Calu3 (cell line): ENCODE data around the gene ANO2. TPM values are rescaled to one million over a fixed set of nuclear protein-coding genes. Genes with fewer than 3 reads are reported as not detected.
"Not testable (repeated sequence)": the region's sequence is repeated elsewhere in the genome, so short reads cannot be mapped to it uniquely, and the experiment has no call there.

Experiments used
- BruUV-seq: library from RNA; stranded (reverse); fragments of 400-500 nt; replicated peaks from 2 replicates; lab custom pipeline; 2021; lab: Mats Ljungman, UMichigan
- CTCF ChIA-PET: fragments of 300-600 bp; sonication (Branson Sonifier 250); formaldehyde crosslinking; loops from one replicate; lab custom pipeline; 2022; ENCODE audit warnings: antibody characterized with exemption; lab: Charles Lee
- DNase-seq: peaks from one replicate; pipeline ENCODE4 v3.0.0; 2022
- H3K27ac Mint-ChIP-seq: one replicate; pipeline ENCODE4 v1.8.0; 2022; ENCODE audit warnings: mixed read lengths; ENCODE audit not compliant: unreplicated experiment
- H3K27me3 Mint-ChIP-seq: one replicate; pipeline ENCODE4 v1.8.0; 2022; ENCODE audit warnings: mixed read lengths; ENCODE audit not compliant: unreplicated experiment
- H3K36me3 Mint-ChIP-seq: one replicate; pipeline ENCODE4 v1.8.0; 2022; ENCODE audit warnings: mild to moderate bottlenecking, moderate library complexity, mixed read lengths; ENCODE audit not compliant: insufficient read depth, unreplicated experiment
- H3K4me1 Mint-ChIP-seq: one replicate; pipeline ENCODE4 v1.8.0; 2022; ENCODE audit warnings: mild to moderate bottlenecking, low read depth, mixed read lengths; ENCODE audit not compliant: unreplicated experiment
- H3K4me3 Mint-ChIP-seq: one replicate; pipeline ENCODE4 v1.8.0; 2022; ENCODE audit warnings: mild to moderate bottlenecking, low read depth, moderate library complexity, mixed read lengths; ENCODE audit not compliant: unreplicated experiment
- H3K9me3 Mint-ChIP-seq: one replicate; pipeline ENCODE4 v1.8.0; 2022; ENCODE audit warnings: low read depth, mixed read lengths; ENCODE audit not compliant: unreplicated experiment
- intact Hi-C: fragments of 100-400 bp; cut with micrococcal nuclease; formaldehyde crosslinking; loops from one replicate; pipeline ENCODE4 v1.10.0; 2022; ENCODE audit not compliant: unreplicated experiment
- total RNA-seq: library from RNA; stranded (reverse); gene quantifications from 2 replicates; pipeline ENCODE4 v1.2.3, GENCODE V29; 2022
- TF ChIP-seq, protein P1 (sequence below): fragments of 200-600 bp; IDR thresholded peaks from one replicate; pipeline ENCODE4 v1.8.0; 2022; ENCODE audit warnings: antibody characterized with exemption; ENCODE audit not compliant: unreplicated experiment

The ANO2 gene
- total RNA-seq, 1 experiment from 2014 or later = not detected

DNA sequence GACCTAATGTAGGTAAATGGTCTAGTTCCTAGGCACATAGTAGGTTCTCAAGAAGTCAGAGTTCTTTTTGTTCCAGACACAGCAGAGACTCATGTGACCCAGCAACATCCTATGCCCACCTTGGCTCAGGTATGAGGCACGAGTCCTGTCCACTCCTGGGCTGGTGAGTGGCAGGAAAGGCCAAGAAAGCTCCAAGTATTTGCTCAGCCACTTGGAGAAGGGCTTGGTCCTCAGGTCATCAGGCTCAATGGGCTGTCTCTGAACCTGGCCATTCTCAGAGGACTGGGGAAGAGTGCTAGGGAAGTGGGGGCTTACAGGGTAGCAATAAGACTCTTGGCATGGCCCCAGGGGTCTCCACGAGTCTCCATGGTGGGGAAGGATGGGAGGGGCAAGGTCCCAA, 260.1 kb downstream of the ANO2 start:
- peaks cover 7% of the 10 kb centered on the region for H3K9me3 Mint-ChIP-seq

DNA sequence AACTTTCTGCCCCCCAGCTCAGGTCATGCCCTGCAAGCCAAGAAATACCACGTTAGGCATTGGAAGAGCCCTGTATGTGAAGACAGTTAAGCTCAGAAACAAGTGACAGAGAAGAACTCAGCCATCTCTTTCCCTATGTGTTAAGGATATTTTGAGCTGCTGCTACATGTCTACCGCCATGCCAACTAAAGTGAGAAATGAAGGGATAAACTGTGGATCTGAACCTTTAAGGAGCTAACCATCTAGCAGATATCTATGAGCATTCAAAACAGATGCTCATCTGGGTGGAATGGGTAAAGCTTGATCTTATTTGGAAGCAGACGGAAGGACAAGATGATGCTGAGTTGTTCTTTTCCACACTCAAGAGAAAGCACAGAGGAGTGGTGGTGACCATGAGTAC, 262.5 kb downstream of the ANO2 start:
- CTCF ChIA-PET = no interaction called here
- Mint-ChIP-seq H3K27me3 (peaks cover 16% of the 10 kb centered on the region), H3K27ac (no peak overlapping the region), H3K4me3 (no peak overlapping the region), H3K4me1 (no peaks in the 10 kb centered on the region), H3K9me3 (peaks cover 2% of the 10 kb centered on the region), H3K36me3 (no peaks in the 10 kb centered on the region)
- no peak for DNase-seq
- intact Hi-C loops = no loop called here
- TF ChIP-seq, protein P1, sequence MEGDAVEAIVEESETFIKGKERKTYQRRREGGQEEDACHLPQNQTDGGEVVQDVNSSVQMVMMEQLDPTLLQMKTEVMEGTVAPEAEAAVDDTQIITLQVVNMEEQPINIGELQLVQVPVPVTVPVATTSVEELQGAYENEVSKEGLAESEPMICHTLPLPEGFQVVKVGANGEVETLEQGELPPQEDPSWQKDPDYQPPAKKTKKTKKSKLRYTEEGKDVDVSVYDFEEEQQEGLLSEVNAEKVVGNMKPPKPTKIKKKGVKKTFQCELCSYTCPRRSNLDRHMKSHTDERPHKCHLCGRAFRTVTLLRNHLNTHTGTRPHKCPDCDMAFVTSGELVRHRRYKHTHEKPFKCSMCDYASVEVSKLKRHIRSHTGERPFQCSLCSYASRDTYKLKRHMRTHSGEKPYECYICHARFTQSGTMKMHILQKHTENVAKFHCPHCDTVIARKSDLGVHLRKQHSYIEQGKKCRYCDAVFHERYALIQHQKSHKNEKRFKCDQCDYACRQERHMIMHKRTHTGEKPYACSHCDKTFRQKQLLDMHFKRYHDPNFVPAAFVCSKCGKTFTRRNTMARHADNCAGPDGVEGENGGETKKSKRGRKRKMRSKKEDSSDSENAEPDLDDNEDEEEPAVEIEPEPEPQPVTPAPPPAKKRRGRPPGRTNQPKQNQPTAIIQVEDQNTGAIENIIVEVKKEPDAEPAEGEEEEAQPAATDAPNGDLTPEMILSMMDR = no peak
- BruUV-seq = no TSS peak

More for the DNA sequence above, 260.1 kb downstream of the ANO2 start:
- no peak for DNase-seq
- no TSS peak for BruUV-seq
- H3K36me3 Mint-ChIP-seq = no peaks in the 10 kb centered on the region
- intact Hi-C loops = no loop called here
- peaks cover 7% of the 10 kb centered on the region for H3K27me3 Mint-ChIP-seq
- H3K4me3 Mint-ChIP-seq = no peak overlapping the region
- CTCF ChIA-PET = no interaction called here
- no peaks in the 10 kb centered on the region for H3K4me1 Mint-ChIP-seq
- H3K27ac Mint-ChIP-seq = no peak overlapping the region
- TF ChIP-seq, protein P1 = no peak

DNA sequence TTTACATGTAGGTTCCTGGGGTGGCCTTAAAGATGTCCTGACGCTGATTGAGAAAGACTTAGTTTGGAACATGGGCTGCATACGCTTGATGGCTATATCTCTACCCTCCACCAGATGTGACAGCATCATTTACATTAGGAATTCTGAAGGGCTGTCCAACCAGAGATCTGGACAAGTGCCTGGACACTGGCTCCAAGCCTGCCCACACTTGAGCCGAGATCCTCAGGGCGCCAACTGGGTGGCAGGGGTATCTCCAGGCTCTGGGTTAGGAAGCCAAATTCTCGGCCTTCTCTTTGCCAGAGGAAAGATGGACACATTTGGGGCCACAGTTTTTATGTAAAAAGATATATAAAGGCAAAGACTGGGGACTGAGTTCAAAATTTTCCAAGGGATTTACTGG, 266.9 kb downstream of the ANO2 start:
- Mint-ChIP-seq H3K36me3 (no peaks in the 10 kb centered on the region), H3K4me3 (no peak overlapping the region), H3K27me3 (peaks cover 16% of the 10 kb centered on the region), H3K4me1 (no peaks in the 10 kb centered on the region), H3K9me3 (peaks cover 2% of the 10 kb centered on the region), H3K27ac (no peak overlapping the region)
- intact Hi-C loops = no loop called here
- BruUV-seq = no TSS peak
- DNase-seq = no peak
- CTCF ChIA-PET = no interaction called here
- TF ChIP-seq, protein P1 = no peak

DNA sequence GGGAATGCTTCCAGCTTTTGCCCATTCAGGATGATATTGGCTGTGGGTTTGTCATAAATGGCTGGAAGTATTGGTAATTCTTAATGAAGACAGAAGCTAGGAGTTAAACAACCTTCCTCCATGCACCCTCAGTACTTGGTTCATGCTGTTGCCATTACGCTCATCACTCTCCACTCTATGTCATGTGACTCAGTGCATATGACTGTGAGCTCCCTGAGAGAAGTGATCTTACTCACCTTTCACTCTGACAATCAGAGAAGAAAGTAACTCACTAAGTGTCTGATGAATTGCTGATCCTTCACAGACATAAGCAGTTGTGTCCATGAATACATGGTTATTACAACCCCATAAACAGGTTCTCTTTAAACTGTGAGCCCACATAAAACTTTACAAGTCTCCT, 275.4 kb downstream of the ANO2 start:
- H3K36me3 Mint-ChIP-seq, BruUV-seq, DNase-seq, H3K9me3 Mint-ChIP-seq, H3K27me3 Mint-ChIP-seq, intact Hi-C loops, H3K4me3 Mint-ChIP-seq, CTCF ChIA-PET, H3K4me1 Mint-ChIP-seq, H3K27ac Mint-ChIP-seq: not testable (repeated sequence)

DNA sequence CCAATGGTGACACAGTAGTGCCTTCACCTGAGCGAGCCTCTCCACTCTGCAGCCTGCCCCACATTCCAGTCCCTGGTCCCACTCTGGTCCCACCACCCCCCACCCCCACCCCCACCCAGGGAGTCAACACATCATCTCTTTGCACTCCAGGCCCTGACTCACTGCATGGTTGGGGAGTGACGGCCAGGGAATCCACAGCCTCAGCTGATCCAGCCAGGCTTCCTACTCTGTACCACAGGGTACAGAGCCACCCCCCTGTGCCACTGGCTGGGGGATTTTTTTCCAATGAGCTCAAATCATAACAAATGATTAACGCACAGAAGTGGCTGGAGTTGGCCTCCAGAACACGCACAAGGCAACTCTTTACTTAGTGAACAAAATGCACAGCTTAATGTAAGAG, 279.4 kb downstream of the ANO2 start:
- TF ChIP-seq, protein P1 = no peak
- CTCF ChIA-PET = no interaction called here
- no peaks in the 10 kb centered on the region for H3K36me3 Mint-ChIP-seq
- H3K4me3 Mint-ChIP-seq = no peak overlapping the region
- no TSS peak for BruUV-seq
- peaks cover 3% of the 10 kb centered on the region for H3K9me3 Mint-ChIP-seq
- no peak for DNase-seq
- H3K4me1 Mint-ChIP-seq = no peaks in the 10 kb centered on the region
- no peak overlapping the region for H3K27ac Mint-ChIP-seq
- intact Hi-C loops = no loop called here
- H3K27me3 Mint-ChIP-seq = no peaks in the 10 kb centered on the region
